ENCODE results near the gene IL15RA.

The IL15RA gene

GRCh38 chr10:5977471-5978229, at the start of gene IL15RA:
TSS of gene IL15RA (minus strand) at chr10:5977543. CDS start at chr10:5977492, 51 bp downstream.
- DNase-seq (ENCODE audit: low read depth in 2 of 3, low spot score in 2 of 3) = peak; percentile 71 to 76 (median 75)

GRCh38 chr10:6025683-6026255, 48.4 kb upstream of the IL15RA start:
- no peak for DNase-seq (ENCODE audit: low read depth in 2 of 3, low spot score in 2 of 3)

- DNase-seq (ENCODE audit: low read depth in 2 of 3, low spot score in 2 of 3) = no peak
These were observed 47.0 kb upstream of the IL15RA start for GRCh38 chr10:6024334-6024682.

GRCh38 chr10:6023661-6024333, 46.5 kb upstream of the IL15RA start:
- no peak for DNase-seq (ENCODE audit: low read depth in 2 of 3, low spot score in 2 of 3)

GRCh38 chr10:6022660-6023059, 45.3 kb upstream of the IL15RA start:
- no peak for DNase-seq (ENCODE audit: low read depth in 2 of 3, low spot score in 2 of 3)

- no peak for DNase-seq (ENCODE audit: low read depth in 2 of 3, low spot score in 2 of 3)
These were observed 43.5 kb upstream of the IL15RA start for GRCh38 chr10:6020826-6021225.

GRCh38 chr10:6019796-6020195, 42.5 kb upstream of the IL15RA start:
- no peak for DNase-seq (ENCODE audit: low read depth in 2 of 3, low spot score in 2 of 3)

GRCh38 chr10:6019010-6019782, 41.9 kb upstream of the IL15RA start:
- no peak for DNase-seq (ENCODE audit: low read depth in 2 of 3, low spot score in 2 of 3)

GRCh38 chr10:6018422-6018821, 41.1 kb upstream of the IL15RA start:
- DNase-seq (ENCODE audit: low read depth in 2 of 3, low spot score in 2 of 3) = no peak

GRCh38 chr10:6017781-6018354, 40.5 kb upstream of the IL15RA start:
- DNase-seq (ENCODE audit: low read depth in 2 of 3, low spot score in 2 of 3) = no peak

- no peak for DNase-seq (ENCODE audit: low read depth in 2 of 3, low spot score in 2 of 3)
These were observed 37.0 kb upstream of the IL15RA start for GRCh38 chr10:6014241-6014761.

GRCh38 chr10:6013413-6014192, 36.3 kb upstream of the IL15RA start:
- no peak for DNase-seq (ENCODE audit: low read depth in 2 of 3, low spot score in 2 of 3)

- no peak for DNase-seq (ENCODE audit: low read depth in 2 of 3, low spot score in 2 of 3)
These were observed 35.0 kb upstream of the IL15RA start for GRCh38 chr10:6012121-6012905.

- no peak for DNase-seq (ENCODE audit: low read depth in 2 of 3, low spot score in 2 of 3)
These were observed 34.2 kb upstream of the IL15RA start for GRCh38 chr10:6011558-6011957.

- no peak for DNase-seq (ENCODE audit: low read depth in 2 of 3, low spot score in 2 of 3)
These were observed 33.2 kb upstream of the IL15RA start for GRCh38 chr10:6010569-6010968.

GRCh38 chr10:6009961-6010360, 32.6 kb upstream of the IL15RA start:
- DNase-seq (ENCODE audit: low read depth in 2 of 3, low spot score in 2 of 3) = no peak

GRCh38 chr10:6009150-6009549, 31.8 kb upstream of the IL15RA start:
- no peak for DNase-seq (ENCODE audit: low read depth in 2 of 3, low spot score in 2 of 3)

GRCh38 chr10:6008497-6009142, 31.3 kb upstream of the IL15RA start:
- DNase-seq (ENCODE audit: low read depth in 2 of 3, low spot score in 2 of 3) = no peak

- no peak for DNase-seq (ENCODE audit: low read depth in 2 of 3, low spot score in 2 of 3)
These were observed 29.6 kb upstream of the IL15RA start for GRCh38 chr10:6006991-6007390.

All from activated CD8-positive, alpha-beta memory T cell treated with anti-CD3 and anti-CD28 coated beads for 48 hours (primary cell).